Activated CD4-positive, CD25-positive, alpha-beta regulatory T cell (primary cell): Measurements from ENCODE around the gene APOF.
A peak's percentile ranks its signal among the peaks of the same experiment; 100 is the strongest.
"Not testable (repeated sequence)": the region's sequence is repeated elsewhere in the genome, so short reads cannot be mapped to it uniquely, and the experiment has no call there.

Experiments used
- DNase-seq, 4 experiments: peaks; one replicate each; lab custom pipeline; 2025; lab: John Stamatoyannopoulos, UW

APOF gene

GRCh38 chr12:56332512-56333196, 30.0 kb downstream of the APOF start:
- DNase-seq: no peak

- DNase-seq: no peak
Measured at GRCh38 chr12:56330936-56331490, 31.6 kb downstream of the APOF start.

- no peak for DNase-seq
Measured at GRCh38 chr12:56326533-56326932, 36.1 kb downstream of the APOF start.

- no peak for DNase-seq
Measured at GRCh38 chr12:56326126-56326525, 36.5 kb downstream of the APOF start.

GRCh38 chr12:56324206-56324605, 38.5 kb downstream of the APOF start:
- DNase-seq: no peak

- DNase-seq: not testable (repeated sequence)
Measured at GRCh38 chr12:56321610-56322009, 41.0 kb downstream of the APOF start.

GRCh38 chr12:56321027-56321426, 41.6 kb downstream of the APOF start:
- no peak for DNase-seq

GRCh38 chr12:56317675-56318074, 45.0 kb downstream of the APOF start:
- DNase-seq: no peak

GRCh38 chr12:56315622-56316473, 46.8 kb downstream of the APOF start, which contains the start of gene CNPY2:
TSS of gene CNPY2 (minus strand) at chr12:56315988. CDS start at chr12:56315217, 771 bp downstream.
- DNase-seq: peak; percentile 83 to 91 (median 85)

GRCh38 chr12:56315249-56315621, 47.4 kb downstream of the APOF start:
- no peak for DNase-seq

- no peak for DNase-seq
Measured at GRCh38 chr12:56311003-56311402, 51.7 kb downstream of the APOF start.
